AG09309 (cell line): ENCODE measurements around the gene KRTAP1-5.
"Not testable (repeated sequence)": the region's sequence is repeated elsewhere in the genome, so short reads cannot be mapped to it uniquely, and the experiment has no call there.

Experiments used
- DNase-seq: peaks from one replicate; pipeline ENCODE4 v3.0.0-alpha.2; 2010; ENCODE audit warnings: low read depth
- H3K4me3 ChIP-seq: 2 replicates; pipeline ENCODE4 v1.5.1; 2011; ENCODE audit warnings: mild to moderate bottlenecking, low read depth, low read length, moderate library complexity; ENCODE audit not compliant: control insufficient read depth
- TF ChIP-seq, protein P1 (sequence below): IDR thresholded peaks from 2 replicates; pipeline ENCODE4 v1.5.1; 2011; ENCODE audit warnings: mild to moderate bottlenecking, low read depth, low read length, inconsistent platforms; ENCODE audit not compliant: insufficient read depth, control insufficient read depth; ENCODE audit errors: missing control alignments

Gene KRTAP1-5

GRCh38 chr17:41001795-41002194, 25.2 kb downstream of the KRTAP1-5 start:
- H3K4me3 ChIP-seq = no peak overlapping the region
- DNase-seq = no peak
- TF ChIP-seq, protein P1, sequence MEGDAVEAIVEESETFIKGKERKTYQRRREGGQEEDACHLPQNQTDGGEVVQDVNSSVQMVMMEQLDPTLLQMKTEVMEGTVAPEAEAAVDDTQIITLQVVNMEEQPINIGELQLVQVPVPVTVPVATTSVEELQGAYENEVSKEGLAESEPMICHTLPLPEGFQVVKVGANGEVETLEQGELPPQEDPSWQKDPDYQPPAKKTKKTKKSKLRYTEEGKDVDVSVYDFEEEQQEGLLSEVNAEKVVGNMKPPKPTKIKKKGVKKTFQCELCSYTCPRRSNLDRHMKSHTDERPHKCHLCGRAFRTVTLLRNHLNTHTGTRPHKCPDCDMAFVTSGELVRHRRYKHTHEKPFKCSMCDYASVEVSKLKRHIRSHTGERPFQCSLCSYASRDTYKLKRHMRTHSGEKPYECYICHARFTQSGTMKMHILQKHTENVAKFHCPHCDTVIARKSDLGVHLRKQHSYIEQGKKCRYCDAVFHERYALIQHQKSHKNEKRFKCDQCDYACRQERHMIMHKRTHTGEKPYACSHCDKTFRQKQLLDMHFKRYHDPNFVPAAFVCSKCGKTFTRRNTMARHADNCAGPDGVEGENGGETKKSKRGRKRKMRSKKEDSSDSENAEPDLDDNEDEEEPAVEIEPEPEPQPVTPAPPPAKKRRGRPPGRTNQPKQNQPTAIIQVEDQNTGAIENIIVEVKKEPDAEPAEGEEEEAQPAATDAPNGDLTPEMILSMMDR = no peak

DNA sequence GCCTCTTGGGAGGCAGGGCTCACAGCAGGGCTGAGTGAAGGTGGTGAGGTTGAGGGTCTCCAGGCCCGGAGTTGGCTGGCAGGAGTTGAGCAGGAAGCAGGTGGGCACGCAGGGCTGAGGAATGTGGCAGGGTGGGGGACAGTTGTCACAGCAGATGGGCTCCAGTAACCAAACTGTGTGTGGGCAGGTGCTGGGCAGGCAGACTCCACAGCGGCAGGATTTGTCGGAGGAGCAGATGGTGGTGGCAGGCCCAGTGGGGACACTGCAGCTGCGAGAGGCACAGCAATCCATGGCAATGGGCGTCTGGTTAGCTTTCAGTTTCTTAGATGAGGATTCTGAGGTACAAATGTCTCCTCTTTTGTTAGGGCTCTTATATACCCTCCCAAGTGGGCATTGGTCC, 27.4 kb downstream of the KRTAP1-5 start, which contains the start of gene KRTAP3-2:
Gene KRTAP3-2 (minus strand): TSS at position 344 of the 400 bp plus-strand sequence. CDS start 53 bp downstream, at position 291.
- not testable (repeated sequence) for DNase-seq, H3K4me3 ChIP-seq

GRCh38 chr17:40997361-40997760, 29.6 kb downstream of the KRTAP1-5 start:
- TF ChIP-seq, protein P1 = no peak
- H3K4me3 ChIP-seq = no peak overlapping the region
- no peak for DNase-seq

GRCh38 chr17:40996829-40997228, 30.2 kb downstream of the KRTAP1-5 start:
- H3K4me3 ChIP-seq = no peak overlapping the region
- no peak for DNase-seq
- TF ChIP-seq, protein P1 = no peak

DNA sequence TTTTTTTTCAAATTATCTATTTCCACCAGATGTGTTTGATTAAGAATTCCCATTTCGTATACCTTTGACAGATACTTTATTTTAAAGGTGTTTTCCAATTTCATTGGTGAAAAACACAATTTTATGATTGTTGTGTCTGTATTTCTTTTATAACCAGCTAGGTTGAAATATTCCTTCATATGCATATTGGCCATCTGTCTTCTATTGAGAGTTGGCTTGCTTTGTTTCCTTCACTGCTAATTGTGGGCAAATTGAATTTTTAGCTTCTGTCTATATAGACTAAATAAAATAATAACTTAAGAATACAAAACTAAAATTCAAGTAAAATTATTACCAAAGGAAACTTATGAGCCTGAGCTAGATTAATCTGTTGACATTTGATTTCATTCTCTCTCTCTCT, 31.9 kb downstream of the KRTAP1-5 start:
- DNase-seq = no peak
- no peak overlapping the region for H3K4me3 ChIP-seq
- TF ChIP-seq, protein P1 = no peak

GRCh38 chr17:40993839-40994238, 33.2 kb downstream of the KRTAP1-5 start, which contains the start of gene KRTAP3-3:
Gene KRTAP3-3 (minus strand): TSS chr17:40994164. CDS start chr17:40994097, 67 bp downstream.
- DNase-seq = no peak
- H3K4me3 ChIP-seq = no peak within 1 kb of the TSS

GRCh38 chr17:40993084-40993483, 33.9 kb downstream of the KRTAP1-5 start:
- no peak overlapping the region for H3K4me3 ChIP-seq
- no peak for DNase-seq
- TF ChIP-seq, protein P1 = no peak

More at GRCh38 chr17:40993839-40994238, 33.2 kb downstream of the KRTAP1-5 start, which contains the start of gene KRTAP3-3:
- TF ChIP-seq, protein P1 = no peak
